Tibial nerve (tissue), 3 donors: ENCODE results near the gene PRKCB.

Experiments used
- CTCF ChIP-seq, 5 experiments: fragments of 200-600 bp in 3 of 5; fragments of 450-650 bp in 2 of 5; sonication (generic) in 3 of 5; IDR thresholded peaks; one replicate each; pipeline ENCODE4 v1.5.1; 2016 to 2019; ENCODE audit warnings: antibody characterized with exemption in 5 of 5, mild to moderate bottlenecking in 3 of 5, moderate library complexity in 2 of 5
- POLR2A ChIP-seq, 2 donors: fragments of 450-650 bp; IDR thresholded peaks; one replicate each; pipeline ENCODE4 v1.6.1; 2017; ENCODE audit warnings: antibody characterized with exemption in 2 of 2, mild to moderate bottlenecking in 2 of 2, moderate library complexity in 2 of 2

- TF ChIP-seq POLR2A (IDR thresholded peaks at IDR 0.05) (no peak), CTCF (IDR thresholded peaks at IDR 0.05) (no peak)
These were observed 59.3 kb downstream of the PRKCB start for GRCh38 chr16:23895052-23895451.
